ENCODE measurements around the gene OSTN.

Gene OSTN

DNA sequence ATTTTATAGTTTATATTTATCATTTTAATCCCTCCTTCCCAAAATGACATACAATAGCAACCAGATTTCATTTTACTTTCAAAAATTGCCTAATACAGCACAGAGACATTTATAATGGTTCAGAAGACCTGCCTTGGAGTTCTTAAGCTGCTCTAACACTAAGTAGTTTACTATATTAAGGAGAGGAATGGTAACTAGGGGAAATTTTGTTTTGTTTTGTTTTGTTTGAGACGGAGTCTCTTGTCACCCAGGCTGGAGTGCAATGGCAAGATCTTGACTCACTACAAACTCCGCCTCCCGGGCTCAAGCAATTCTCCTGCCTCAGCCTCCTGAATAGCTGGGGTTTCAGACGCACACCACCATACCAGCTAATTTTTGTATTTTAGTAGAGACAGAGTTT lies 107.4 kb downstream of the OSTN start:
- Histone ChIP-seq H3K27me3 (ENCODE audit: control insufficient read depth in 1 of 2, insufficient read depth in 2 of 2, low read length in 2 of 2) (no peaks in the 10 kb centered on the region), H3K4me1 (ENCODE audit: control insufficient read depth, insufficient read depth, low read length) (no peaks in the 10 kb centered on the region), H3K4me3 (ENCODE audit: low read length in 2 of 2) (no peak overlapping the region), H3K36me3 (ENCODE audit: control insufficient read depth in 2 of 2, insufficient read depth in 2 of 2, low read length in 2 of 2) (no peaks in the 10 kb centered on the region), H3K27ac (ENCODE audit: low read length) (no peak overlapping the region), H3K9ac (ENCODE audit: low read length in 2 of 2) (no peak overlapping the region), H3K9me3 (ENCODE audit: control insufficient read depth in 2 of 2, low read length in 2 of 2) (no peaks in the 10 kb centered on the region)

DNA sequence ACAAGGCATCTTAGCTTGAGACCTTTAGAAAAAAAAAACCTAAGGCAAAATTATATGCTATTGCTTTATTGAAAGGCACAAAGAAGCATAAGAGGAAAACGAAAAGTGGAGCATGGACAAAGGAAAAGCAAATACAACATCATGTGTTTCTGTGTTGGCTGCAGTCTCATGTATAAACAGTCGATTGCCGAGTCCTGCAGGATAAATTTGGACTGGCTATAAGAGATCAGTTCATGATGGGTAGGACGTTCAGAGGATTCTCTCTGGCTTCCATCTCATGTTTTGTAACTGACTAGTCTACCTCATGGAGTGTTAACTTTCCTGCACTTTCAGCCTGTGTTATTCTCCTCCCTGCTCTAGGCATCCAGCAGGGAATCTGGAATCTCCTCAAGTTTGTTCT lies 108.3 kb downstream of the OSTN start:
- Histone ChIP-seq H3K4me3 (ENCODE audit: low read length in 2 of 2) (no peak overlapping the region), H3K9me3 (ENCODE audit: control insufficient read depth in 2 of 2, low read length in 2 of 2) (no peaks in the 10 kb centered on the region), H3K9ac (ENCODE audit: low read length in 2 of 2) (no peak overlapping the region), H3K36me3 (ENCODE audit: control insufficient read depth in 2 of 2, insufficient read depth in 2 of 2, low read length in 2 of 2) (no peaks in the 10 kb centered on the region), H3K27me3 (ENCODE audit: control insufficient read depth in 1 of 2, insufficient read depth in 2 of 2, low read length in 2 of 2) (no peaks in the 10 kb centered on the region), H3K4me1 (ENCODE audit: control insufficient read depth, insufficient read depth, low read length) (no peaks in the 10 kb centered on the region), H3K27ac (ENCODE audit: low read length) (no peak overlapping the region)

DNA sequence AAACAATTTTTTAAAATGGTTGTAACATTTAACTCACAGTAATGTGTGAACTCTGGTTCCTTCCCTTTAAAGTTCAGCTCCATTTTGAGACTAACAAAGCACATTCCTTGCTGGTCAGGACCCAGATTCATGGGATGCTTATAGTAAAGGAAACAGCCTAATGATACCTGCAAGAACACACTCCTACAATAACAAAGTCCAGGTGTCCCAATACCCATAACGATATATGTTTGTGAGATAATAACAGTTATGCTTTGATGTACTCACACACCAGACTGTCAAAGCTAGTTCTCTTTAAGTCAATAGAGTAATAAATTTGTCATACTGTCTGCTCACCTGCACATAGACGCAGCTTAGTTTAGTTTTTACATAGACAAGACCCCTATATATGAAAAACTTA lies 114.3 kb downstream of the OSTN start:
- H3K4me3 ChIP-seq (ENCODE audit: low read length in 2 of 2) = no peak overlapping the region
- no peak overlapping the region for H3K9ac ChIP-seq (ENCODE audit: low read length in 2 of 2)
- H3K27me3 ChIP-seq (ENCODE audit: control insufficient read depth in 1 of 2, insufficient read depth in 2 of 2, low read length in 2 of 2) = no peaks in the 10 kb centered on the region
- H3K27ac ChIP-seq (ENCODE audit: low read length) = no peak overlapping the region
- no peaks in the 10 kb centered on the region for H3K36me3 ChIP-seq (ENCODE audit: control insufficient read depth in 2 of 2, insufficient read depth in 2 of 2, low read length in 2 of 2)
- H3K9me3 ChIP-seq (ENCODE audit: control insufficient read depth in 2 of 2, low read length in 2 of 2) = no peaks in the 10 kb centered on the region
- H3K4me1 ChIP-seq (ENCODE audit: control insufficient read depth, insufficient read depth, low read length) = no peaks in the 10 kb centered on the region

DNA sequence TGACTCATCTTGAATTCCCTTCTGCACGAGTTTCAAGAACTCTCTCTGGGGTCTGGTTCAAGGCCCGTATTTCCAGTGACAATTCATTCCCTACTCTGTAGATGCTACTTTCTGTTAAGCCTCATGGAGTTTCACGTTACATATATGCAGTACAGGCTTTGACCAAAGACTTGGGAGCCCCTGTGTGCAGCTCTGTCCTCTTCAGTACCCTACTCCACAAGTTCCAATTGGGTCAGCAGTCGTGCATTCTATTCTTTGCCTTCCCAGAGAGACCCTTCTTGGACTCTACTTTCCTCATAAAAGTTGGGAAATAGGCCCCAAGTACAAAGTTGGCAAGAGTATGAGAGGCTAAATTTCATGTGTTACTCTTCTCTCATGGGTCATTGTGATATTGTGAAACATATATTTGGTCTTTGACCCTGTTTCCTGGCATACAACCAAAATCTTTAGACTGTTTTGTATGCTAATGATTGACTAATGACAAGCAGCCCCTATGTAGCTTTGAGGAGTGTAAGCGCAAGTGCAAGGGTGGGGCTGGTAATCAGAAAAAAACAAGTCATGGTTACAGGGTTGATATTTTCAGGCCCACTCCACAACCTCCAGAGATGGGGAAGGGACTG lies 115.2 kb downstream of the OSTN start:
- Histone ChIP-seq H3K27ac (ENCODE audit: low read length) (no peak overlapping the region), H3K4me3 (ENCODE audit: low read length in 2 of 2) (no peak overlapping the region), H3K4me1 (ENCODE audit: control insufficient read depth, insufficient read depth, low read length) (no peaks in the 10 kb centered on the region), H3K36me3 (ENCODE audit: control insufficient read depth in 2 of 2, insufficient read depth in 2 of 2, low read length in 2 of 2) (no peaks in the 10 kb centered on the region), H3K9me3 (ENCODE audit: control insufficient read depth in 2 of 2, low read length in 2 of 2) (no peaks in the 10 kb centered on the region), H3K9ac (ENCODE audit: low read length in 2 of 2) (no peak overlapping the region), H3K27me3 (ENCODE audit: control insufficient read depth in 1 of 2, insufficient read depth in 2 of 2, low read length in 2 of 2) (no peaks in the 10 kb centered on the region)
